ENCODE measurements around the gene CIC.
A peak's percentile ranks its signal among the peaks of the same experiment; 100 is the strongest.

- TF ChIP-seq REST (IDR thresholded peaks at IDR 0.05; ENCODE audit: insufficient read depth in 1 of 2, low read depth in 2 of 2, low read length in 2 of 2) (no peak), SIN3A (IDR thresholded peaks at IDR 0.05; ENCODE audit: borderline replicate concordance, insufficient read depth, low read length) (peak; percentile 63; the same call in 1 of the 2 replicates), POLR2AphosphoS5 (IDR thresholded peaks at IDR 0.05; ENCODE audit: low read depth, low read length) (peak; percentile 53), TAF1 (IDR thresholded peaks at IDR 0.05; ENCODE audit: borderline replicate concordance, insufficient read depth, low read length) (no peak)
Observed at GRCh38 chr19:42283188-42284065, 14.4 kb downstream of the CIC start.
